Panc1 (cell line): ENCODE data around the gene TMEM14B. TPM values are rescaled to one million over a fixed set of nuclear protein-coding genes. Genes with fewer than 3 reads are reported as not detected.
"Not testable (repeated sequence)": the region's sequence is repeated elsewhere in the genome, so short reads cannot be mapped to it uniquely, and the experiment has no call there.

Source experiments
- ATAC-seq: fragments of 200-7000 bp; cut with Tn5 transposase; 2 replicates; pipeline ENCODE4 v1.9.1; 2020; ENCODE audit warnings: mild to moderate bottlenecking, moderate library complexity
- BruUV-seq: library from RNA; stranded (reverse); fragments of 400-500 nt; replicated peaks from 2 replicates; lab custom pipeline; 2021; lab: Mats Ljungman, UMichigan
- CTCF ChIA-PET: fragments of 300-600 bp; sonication (Branson Sonifier 250); formaldehyde crosslinking; loops from one replicate; lab custom pipeline; 2022; ENCODE audit warnings: antibody characterized with exemption; lab: Charles Lee
- POLR2A ChIA-PET: fragments of 300-600 bp; sonication (Branson Sonifier 250); formaldehyde crosslinking; loops from one replicate; lab custom pipeline; 2022; ENCODE audit warnings: antibody characterized with exemption; lab: Charles Lee
- DNase-seq: peaks from one replicate; pipeline ENCODE4 v3.0.0-alpha.2; 2010; ENCODE audit warnings: low read depth, low spot score
- H3K27ac ChIP-seq: 2 replicates; pipeline ENCODE4 v1.5.1; 2011; ENCODE audit warnings: mild to moderate bottlenecking, low read length, inconsistent platforms
- H3K27me3 ChIP-seq: fragments of 200-500 bp; sonication (Bioruptor generic); 2 replicates; pipeline ENCODE4 v1.6.0; 2014; ENCODE audit warnings: low read length, inconsistent platforms; ENCODE audit not compliant: control insufficient read depth, insufficient read depth
- H3K36me3 ChIP-seq: fragments of 200-500 bp; sonication (Bioruptor generic); 2 replicates; pipeline ENCODE4 v1.5.1; 2014; ENCODE audit warnings: inconsistent platforms, mild to moderate bottlenecking, low read length, moderate library complexity; ENCODE audit not compliant: control insufficient read depth, insufficient read depth
- H3K4me1 ChIP-seq: 2 replicates; pipeline ENCODE4 v1.5.1; 2011; ENCODE audit warnings: inconsistent platforms, mild to moderate bottlenecking, low read length, moderate library complexity; ENCODE audit not compliant: control insufficient read depth, insufficient read depth
- H3K4me3 ChIP-seq, 2 experiments: 2 replicates each; pipeline ENCODE4 v1.5.1; 2011 to 2012; ENCODE audit warnings: low read depth in 2 of 2, low read length in 2 of 2, mild to moderate bottlenecking in 2 of 2, inconsistent platforms in 1 of 2, moderate library complexity in 1 of 2
- H3K9me3 ChIP-seq: fragments of 200-500 bp; sonication (Bioruptor generic); 2 replicates; pipeline ENCODE4 v1.5.1; 2014; ENCODE audit warnings: low read depth, mild to moderate bottlenecking, inconsistent platforms, low read length, moderate library complexity; ENCODE audit not compliant: control insufficient read depth, insufficient read depth
- POLR2AphosphoS5 ChIP-seq: IDR thresholded peaks from 2 replicates; pipeline ENCODE4 v1.6.1; 2012; ENCODE audit warnings: mild to moderate bottlenecking, low read depth, low read length, moderate library complexity
- SIN3A ChIP-seq: IDR thresholded peaks from 2 replicates; pipeline ENCODE4 v1.6.1; 2012; ENCODE audit warnings: low read depth, mild to moderate bottlenecking, low read length, moderate library complexity, borderline replicate concordance; ENCODE audit not compliant: insufficient read depth
- TCF7L2 ChIP-seq: IDR thresholded peaks from 2 replicates; pipeline ENCODE4 v1.6.1; 2011; ENCODE audit warnings: mild to moderate bottlenecking, low read depth, low read length, inconsistent platforms
- in situ Hi-C: cut with HindIII; loops from 2 replicates; pipeline ENCODE4 v1.10.0; 2016; ENCODE audit warnings: low sequenced_read_pairs, low pct_unique_long_range_greater_than_20kb
- intact Hi-C: fragments of 100-400 bp; cut with micrococcal nuclease; formaldehyde crosslinking; loops from one replicate; pipeline ENCODE4 v1.10.0; 2022; ENCODE audit not compliant: unreplicated experiment
- total RNA-seq: library from RNA; stranded (reverse); gene quantifications from one replicate; pipeline ENCODE4 v1.2.1, GENCODE V29; 2021; ENCODE audit not compliant: unreplicated experiment
- TF ChIP-seq, protein P1 (sequence below): fragments of 450-650 bp; IDR thresholded peaks from 2 replicates; pipeline ENCODE4 v1.5.1; 2017; ENCODE audit warnings: mild to moderate bottlenecking
- TF ChIP-seq, protein P2 (sequence below), 2 experiments: IDR thresholded peaks; 2 replicates each; pipeline ENCODE4 v1.6.1; 2011 to 2012; ENCODE audit warnings: low read depth in 2 of 2, control low read depth in 1 of 2, low read length in 1 of 2, mild to moderate bottlenecking in 1 of 2, moderate library complexity in 1 of 2; ENCODE audit not compliant: insufficient read depth in 1 of 2

TMEM14B gene
- total RNA-seq, 1 experiment from 2014 or later = 180 TPM

DNA sequence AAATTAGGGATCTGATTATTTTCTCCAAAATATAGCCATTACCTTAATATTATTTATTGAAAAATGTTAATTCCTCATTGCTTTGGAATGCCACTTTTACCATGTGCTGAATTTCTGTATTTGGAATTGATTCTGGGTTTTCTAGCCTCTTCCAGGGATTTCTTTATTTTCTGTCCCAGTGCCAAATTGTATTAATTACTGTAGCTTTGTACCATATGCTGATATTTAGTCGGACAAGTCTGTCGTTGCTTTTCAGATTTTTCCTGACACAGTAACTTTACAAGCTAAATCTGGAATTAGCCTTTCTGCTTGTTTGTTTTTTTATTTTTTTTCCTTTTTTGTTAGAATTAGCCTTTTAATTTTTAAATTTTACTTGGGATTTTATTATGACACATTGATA is 10.9 kb upstream of the TMEM14B start:
- Histone ChIP-seq H3K4me3 (no peak overlapping the region), H3K4me1 (peaks cover 34% of the 10 kb centered on the region), H3K27me3 (no peaks in the 10 kb centered on the region), H3K36me3 (no peaks in the 10 kb centered on the region), H3K27ac (peak overlapping the region; percentile 98), H3K9me3 (no peaks in the 10 kb centered on the region)
- in situ Hi-C loops = no loop called here
- TF ChIP-seq TCF7L2 (no peak), POLR2AphosphoS5 (no peak), SIN3A (no peak)
- TF ChIP-seq, protein P1, sequence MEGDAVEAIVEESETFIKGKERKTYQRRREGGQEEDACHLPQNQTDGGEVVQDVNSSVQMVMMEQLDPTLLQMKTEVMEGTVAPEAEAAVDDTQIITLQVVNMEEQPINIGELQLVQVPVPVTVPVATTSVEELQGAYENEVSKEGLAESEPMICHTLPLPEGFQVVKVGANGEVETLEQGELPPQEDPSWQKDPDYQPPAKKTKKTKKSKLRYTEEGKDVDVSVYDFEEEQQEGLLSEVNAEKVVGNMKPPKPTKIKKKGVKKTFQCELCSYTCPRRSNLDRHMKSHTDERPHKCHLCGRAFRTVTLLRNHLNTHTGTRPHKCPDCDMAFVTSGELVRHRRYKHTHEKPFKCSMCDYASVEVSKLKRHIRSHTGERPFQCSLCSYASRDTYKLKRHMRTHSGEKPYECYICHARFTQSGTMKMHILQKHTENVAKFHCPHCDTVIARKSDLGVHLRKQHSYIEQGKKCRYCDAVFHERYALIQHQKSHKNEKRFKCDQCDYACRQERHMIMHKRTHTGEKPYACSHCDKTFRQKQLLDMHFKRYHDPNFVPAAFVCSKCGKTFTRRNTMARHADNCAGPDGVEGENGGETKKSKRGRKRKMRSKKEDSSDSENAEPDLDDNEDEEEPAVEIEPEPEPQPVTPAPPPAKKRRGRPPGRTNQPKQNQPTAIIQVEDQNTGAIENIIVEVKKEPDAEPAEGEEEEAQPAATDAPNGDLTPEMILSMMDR = no peak
- TF ChIP-seq, protein P2, sequence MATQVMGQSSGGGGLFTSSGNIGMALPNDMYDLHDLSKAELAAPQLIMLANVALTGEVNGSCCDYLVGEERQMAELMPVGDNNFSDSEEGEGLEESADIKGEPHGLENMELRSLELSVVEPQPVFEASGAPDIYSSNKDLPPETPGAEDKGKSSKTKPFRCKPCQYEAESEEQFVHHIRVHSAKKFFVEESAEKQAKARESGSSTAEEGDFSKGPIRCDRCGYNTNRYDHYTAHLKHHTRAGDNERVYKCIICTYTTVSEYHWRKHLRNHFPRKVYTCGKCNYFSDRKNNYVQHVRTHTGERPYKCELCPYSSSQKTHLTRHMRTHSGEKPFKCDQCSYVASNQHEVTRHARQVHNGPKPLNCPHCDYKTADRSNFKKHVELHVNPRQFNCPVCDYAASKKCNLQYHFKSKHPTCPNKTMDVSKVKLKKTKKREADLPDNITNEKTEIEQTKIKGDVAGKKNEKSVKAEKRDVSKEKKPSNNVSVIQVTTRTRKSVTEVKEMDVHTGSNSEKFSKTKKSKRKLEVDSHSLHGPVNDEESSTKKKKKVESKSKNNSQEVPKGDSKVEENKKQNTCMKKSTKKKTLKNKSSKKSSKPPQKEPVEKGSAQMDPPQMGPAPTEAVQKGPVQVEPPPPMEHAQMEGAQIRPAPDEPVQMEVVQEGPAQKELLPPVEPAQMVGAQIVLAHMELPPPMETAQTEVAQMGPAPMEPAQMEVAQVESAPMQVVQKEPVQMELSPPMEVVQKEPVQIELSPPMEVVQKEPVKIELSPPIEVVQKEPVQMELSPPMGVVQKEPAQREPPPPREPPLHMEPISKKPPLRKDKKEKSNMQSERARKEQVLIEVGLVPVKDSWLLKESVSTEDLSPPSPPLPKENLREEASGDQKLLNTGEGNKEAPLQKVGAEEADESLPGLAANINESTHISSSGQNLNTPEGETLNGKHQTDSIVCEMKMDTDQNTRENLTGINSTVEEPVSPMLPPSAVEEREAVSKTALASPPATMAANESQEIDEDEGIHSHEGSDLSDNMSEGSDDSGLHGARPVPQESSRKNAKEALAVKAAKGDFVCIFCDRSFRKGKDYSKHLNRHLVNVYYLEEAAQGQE (IDR thresholded peaks at IDR 0.05; ENCODE audit: insufficient read depth in 1 of 2, low read depth in 2 of 2, low read length in 1 of 2) = no peak
- CTCF ChIA-PET = no interaction called here
- POLR2A ChIA-PET = interaction anchor here (0.7 kb wide), 1 partner anchor 50 kb away, joined by 3 read pairs; no protein-coding TSS in a partner anchor
- no TSS peak for BruUV-seq
- intact Hi-C loops = no loop called here
- ATAC-seq (no peak), DNase-seq (no peak)

DNA sequence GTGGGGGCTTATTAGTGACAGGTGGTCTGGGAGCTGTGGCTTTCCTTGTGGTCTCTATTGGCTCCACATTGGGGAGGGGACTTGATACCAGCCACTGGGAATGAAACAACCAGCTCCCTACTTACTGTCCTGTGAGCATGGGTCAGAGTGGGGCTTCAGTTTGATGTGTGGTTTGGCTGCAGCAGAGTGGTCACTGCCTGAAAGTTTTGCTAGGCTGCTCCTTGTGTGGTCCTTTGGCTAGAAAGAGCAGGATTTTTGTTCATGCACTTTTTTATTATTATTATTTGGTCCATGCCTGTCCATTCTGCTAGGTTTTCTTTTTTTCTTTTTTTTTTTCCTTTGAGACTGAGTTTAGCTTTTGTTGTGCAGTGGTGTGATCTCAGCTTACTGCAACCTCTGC is 7.5 kb upstream of the TMEM14B start:
- H3K4me1 ChIP-seq = peaks cover 18% of the 10 kb centered on the region
- no peaks in the 10 kb centered on the region for H3K9me3 ChIP-seq
- intact Hi-C loops = no loop called here
- no peaks in the 10 kb centered on the region for H3K27me3 ChIP-seq
- DNase-seq = no peak
- no peaks in the 10 kb centered on the region for H3K36me3 ChIP-seq
- in situ Hi-C loops = no loop called here
- ATAC-seq = no peak
- TF ChIP-seq, protein P2 (IDR thresholded peaks at IDR 0.05; ENCODE audit: insufficient read depth in 1 of 2, low read depth in 2 of 2, low read length in 1 of 2) = no peak
- TF ChIP-seq TCF7L2 (no peak), POLR2AphosphoS5 (no peak), SIN3A (no peak)
- TF ChIP-seq, protein P1 = no peak
- ChIA-PET CTCF (no interaction called here), POLR2A (no interaction called here)
- BruUV-seq = no TSS peak
- H3K27ac ChIP-seq = peak overlapping the region; percentile 32; the same call in 1 of the 2 replicates
- H3K4me3 ChIP-seq = no peak overlapping the region

DNA sequence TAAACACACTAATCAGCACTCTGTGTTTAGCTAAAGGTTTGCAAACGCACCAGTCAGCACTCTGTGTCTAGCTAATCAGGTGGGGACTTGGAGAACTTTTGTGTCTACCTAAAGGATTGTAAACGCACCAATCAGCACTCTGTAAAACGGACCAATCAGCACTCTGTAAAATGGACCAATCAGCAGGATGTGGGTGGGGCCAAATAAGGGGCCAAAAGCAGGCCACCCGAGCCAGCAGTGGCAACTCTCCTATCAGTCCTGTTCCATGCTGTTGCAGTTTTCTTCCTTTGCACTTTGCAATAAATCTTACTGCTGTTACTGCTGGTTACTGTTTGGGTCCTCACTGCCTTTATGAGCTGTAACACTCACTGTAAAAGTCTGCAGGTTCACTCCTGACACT is 6.0 kb upstream of the TMEM14B start:
- in situ Hi-C loops, H3K9me3 ChIP-seq, CTCF ChIA-PET, BruUV-seq, H3K36me3 ChIP-seq, POLR2A ChIA-PET, intact Hi-C loops, DNase-seq, H3K27ac ChIP-seq, H3K4me3 ChIP-seq, ATAC-seq, H3K27me3 ChIP-seq: not testable (repeated sequence)
- H3K4me1 ChIP-seq = peaks cover 23% of the 10 kb centered on the region
